Kidney (tissue), 14 donors: Measurements from ENCODE around the gene TRIP10. TPM values are rescaled to one million over a fixed set of nuclear protein-coding genes. Genes with fewer than 3 reads are reported as not detected.
"Not testable (repeated sequence)": the region's sequence is repeated elsewhere in the genome, so short reads cannot be mapped to it uniquely, and the experiment has no call there.

ENCODE experiments used
- DNase-seq, 5 donors: peaks; one replicate each; pipeline ENCODE4 v3.0.0-alpha.2; 2013 to 2020
- FAIRE-seq: peaks from 2 replicates; lab custom pipeline; 2012; peaks lifted over from hg19 to GRCh38; lab: Jason Lieb, UNC
- H3K27ac ChIP-seq, 2 donors: one replicate each; pipeline ENCODE4 v1.7.0; 2013; ENCODE audit warnings: low read depth in 2 of 2, low read length in 2 of 2, inconsistent platforms in 1 of 2
- H3K27me3 ChIP-seq: one replicate; pipeline ENCODE4 v1.7.1; 2013; ENCODE audit warnings: low read length, inconsistent platforms; ENCODE audit not compliant: control insufficient read depth, insufficient read depth
- H3K36me3 ChIP-seq, 3 donors: one replicate each; pipeline versions ENCODE4 v1.7.0 to v1.7.1; 2013; ENCODE audit warnings: low read length in 3 of 3, control low read depth in 1 of 3, inconsistent platforms in 1 of 3; ENCODE audit not compliant: insufficient read depth in 3 of 3, control insufficient read depth in 2 of 3
- H3K4me1 ChIP-seq, 3 donors: one replicate each; pipeline versions ENCODE4 v1.7.0 to v1.7.1; 2013; ENCODE audit warnings: low read length in 3 of 3, inconsistent platforms in 1 of 3, low read depth in 1 of 3; ENCODE audit not compliant: control insufficient read depth in 2 of 3, insufficient read depth in 2 of 3
- H3K4me3 ChIP-seq, 3 donors: one replicate each; pipeline versions ENCODE4 v1.7.0 to v1.8.1; 2013; ENCODE audit warnings: low read length in 3 of 3, control low read depth in 1 of 3, inconsistent platforms in 1 of 3
- H3K9ac ChIP-seq, 3 donors: one replicate each; pipeline versions ENCODE4 v1.7.0 to v1.7.1; 2013; ENCODE audit warnings: low read length in 3 of 3, control low read depth in 1 of 3, inconsistent platforms in 1 of 3
- H3K9me3 ChIP-seq, 3 donors: one replicate each; pipeline versions ENCODE4 v1.7.0 to v1.7.1; 2013; ENCODE audit warnings: low read length in 3 of 3, control low read depth in 1 of 3, inconsistent platforms in 1 of 3; ENCODE audit not compliant: control insufficient read depth in 2 of 3, insufficient read depth in 1 of 3
- CTCF ChIP-seq: IDR thresholded peaks from 3 replicates; pipeline ENCODE4 v1.5.1; 2012; ENCODE audit warnings: mild to moderate bottlenecking, moderate library complexity, borderline replicate concordance; ENCODE audit not compliant: insufficient read depth; ENCODE audit errors: extremely low read depth
- intact Hi-C: fragments of 100-400 bp; cut with DNase I; formaldehyde crosslinking; loops from one replicate; pipeline ENCODE4 v1.11.1; 2022
- polyA plus RNA-seq: library from polyadenylated mRNA; stranded (reverse); fragments of 350-450 nt; fragmentation: Illumina TruSeq; extraction: RNeasy Lipid Tissue Mini Kit (QIAGEN cat#74804); gene quantifications from one replicate; pipeline ENCODE4 v1.2.3, GENCODE V29; 2014; ENCODE audit warnings: low read depth, low replicate concordance; ENCODE audit not compliant: insufficient read depth
- total RNA-seq: library from RNA; stranded (reverse); fragmentation: NEBNext Ultra II Directional; extraction: Animal tissue kit (Norgen Biotek cat#: 25700); gene quantifications from one replicate; pipeline ENCODE4 v1.2.1, GENCODE V29; 2021
- donor health status: control.
- donor health status: control.
- donor health status: control.
- donor health status: control.
- donor health status: control.
- donor health status: DM: yes; HTN: yes; CAD: no.
- donor health status: Normal renal cell carcinoma (clear cell type).

TRIP10 gene
- total and polyA plus RNA-seq, 2 donors from 2014 or later, result 57.5 to 92.9 TPM

GRCh38 chr19:6760606-6761005 is 21.1 kb downstream of the TRIP10 start:
- Histone ChIP-seq H3K9me3 (no peaks in the 10 kb centered on the region), H3K27me3 (no peaks in the 10 kb centered on the region), H3K4me3 (no peak overlapping the region), H3K9ac (no peak overlapping the region), H3K4me1 (peaks cover 0 to 2% (median 0%) of the 10 kb centered on the region in 3 donors), H3K27ac (no peak overlapping the region), H3K36me3 (no peaks in the 10 kb centered on the region)
- no peak for FAIRE-seq
- intact Hi-C loops, result no loop called here
- peak in 2 of 5 donors; percentile 39 to 65 for DNase-seq
- TF ChIP-seq CTCF, result no peak

- H3K36me3 ChIP-seq, result no peaks in the 10 kb centered on the region
- no peak for TF ChIP-seq CTCF
- H3K4me1 ChIP-seq, result peaks cover 0 to 5% (median 0%) of the 10 kb centered on the region in 3 donors
- H3K27me3 ChIP-seq, result no peaks in the 10 kb centered on the region
- no peak overlapping the region for H3K9ac ChIP-seq
- no peak overlapping the region for H3K4me3 ChIP-seq
- H3K27ac ChIP-seq, result no peak overlapping the region
- intact Hi-C loops, result no loop called here
- FAIRE-seq (no peak), DNase-seq (peak in 1 of 5 donors; percentile 9)
- H3K9me3 ChIP-seq, result no peaks in the 10 kb centered on the region
Observed at GRCh38 chr19:6761053-6761676, 21.7 kb downstream of the TRIP10 start.

- H3K27ac ChIP-seq, H3K9ac ChIP-seq, intact Hi-C loops, H3K27me3 ChIP-seq, H3K9me3 ChIP-seq, H3K36me3 ChIP-seq, FAIRE-seq, H3K4me3 ChIP-seq: not testable (repeated sequence)
- peaks cover 0 to 13% (median 0%) of the 10 kb centered on the region in 3 donors for H3K4me1 ChIP-seq
- DNase-seq, result peak in 1 of 5 donors; percentile 7
Observed at GRCh38 chr19:6762253-6762797, 22.8 kb downstream of the TRIP10 start.

GRCh38 chr19:6765738-6766356 is 26.4 kb downstream of the TRIP10 start:
- peak; percentile 80 to 96 (median 84) for DNase-seq

More at GRCh38 chr19:6765738-6766356, 26.4 kb downstream of the TRIP10 start:
- TF ChIP-seq CTCF, result no peak
- Histone ChIP-seq H3K27me3 (no peaks in the 10 kb centered on the region), H3K36me3 (no peaks in the 10 kb centered on the region), H3K9ac (peak overlapping the region in 2 of 3 donors; percentile 20 to 30), H3K27ac (peak overlapping the region; percentile 60 to 77), H3K4me3 (peak overlapping the region; percentile 40 to 88 (median 73)), H3K9me3 (no peaks in the 10 kb centered on the region), H3K4me1 (peaks cover 0 to 13% (median 0%) of the 10 kb centered on the region in 3 donors)
- intact Hi-C loops, result no loop called here
- FAIRE-seq, result no peak
